Activated naive CD4-positive, alpha-beta T cell treated with anti-CD3 and anti-CD28 coated beads for 36 hours (primary cell): ENCODE measurements around the gene VMP1. TPM values are rescaled to one million over a fixed set of nuclear protein-coding genes. Genes with fewer than 3 reads are reported as not detected.
"Not testable (repeated sequence)": the region's sequence is repeated elsewhere in the genome, so short reads cannot be mapped to it uniquely, and the experiment has no call there.

Experiments used
- CTCF ChIA-PET: fragments of 350-600 bp; sonication (Branson Sonifier 250); formaldehyde crosslinking; loops from one replicate; lab custom pipeline; 2021; ENCODE audit warnings: antibody characterized with exemption; lab: Charles Lee
- DNase-seq: peaks from one replicate; pipeline ENCODE4 v3.0.0-alpha.2; 2020
- H3K27ac Mint-ChIP-seq: one replicate; pipeline ENCODE4 v1.8.0; 2021; ENCODE audit warnings: mild to moderate bottlenecking, mixed read lengths
- H3K27me3 Mint-ChIP-seq: one replicate; pipeline ENCODE4 v1.8.0; 2021; ENCODE audit warnings: low read depth, mixed read lengths
- H3K36me3 Mint-ChIP-seq: one replicate; pipeline ENCODE4 v1.8.0; 2021; ENCODE audit warnings: low read depth, mixed read lengths
- H3K4me1 Mint-ChIP-seq: one replicate; pipeline ENCODE4 v1.8.0; 2021; ENCODE audit warnings: low read depth, mixed read lengths
- H3K4me3 Mint-ChIP-seq: one replicate; pipeline ENCODE4 v1.8.0; 2021; ENCODE audit warnings: mild to moderate bottlenecking, moderate library complexity, mixed read lengths
- H3K9me3 Mint-ChIP-seq: one replicate; pipeline ENCODE4 v1.8.0; 2021; ENCODE audit warnings: mixed read lengths
- intact Hi-C: fragments of 100-400 bp; cut with micrococcal nuclease; formaldehyde crosslinking; loops from one replicate; pipeline ENCODE4 v1.15.1; 2023
- total RNA-seq, 2 experiments: library from RNA; stranded (reverse); gene quantifications; one replicate each; pipeline ENCODE4 v1.2.3, GENCODE V29; 2021

The VMP1 gene
- total RNA-seq, 2 experiments from 2014 or later, result 423 to 438 TPM

DNA sequence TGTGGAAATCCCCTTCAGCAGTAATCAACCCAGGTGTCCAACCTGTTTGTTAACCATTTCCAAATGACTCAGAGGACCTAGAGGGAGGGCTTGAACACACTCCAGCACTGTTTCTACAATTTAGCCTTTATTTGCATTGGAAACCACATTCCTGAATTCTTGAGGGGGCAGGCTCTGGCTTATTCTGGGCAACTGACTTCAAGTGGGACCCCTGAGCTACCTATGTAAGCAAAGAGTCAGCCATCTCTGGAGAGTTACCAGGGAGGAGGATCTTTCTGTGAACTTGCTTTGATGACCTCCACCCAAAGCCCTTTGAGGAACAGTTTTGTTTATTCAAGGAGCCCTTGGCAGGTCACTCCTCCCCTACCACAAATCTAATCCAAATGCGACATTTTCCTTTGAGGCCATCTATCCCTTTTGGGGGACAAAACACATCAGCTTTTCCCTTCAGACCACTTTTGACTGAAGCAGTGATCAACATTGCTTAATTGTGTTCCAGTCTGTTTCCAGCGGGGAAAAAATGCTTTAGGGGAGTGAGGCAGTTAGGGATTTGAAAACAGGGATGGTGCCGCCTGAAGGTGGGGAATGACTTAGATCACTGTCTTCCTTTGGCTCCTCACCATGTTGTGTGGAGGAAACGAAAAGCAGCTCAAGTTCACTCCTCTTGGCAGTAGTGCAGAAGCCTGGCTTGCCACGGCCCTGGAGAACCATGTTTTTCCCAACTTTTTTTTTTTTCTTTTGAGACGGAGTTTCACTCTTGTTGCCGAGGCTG is 139.1 kb downstream of the VMP1 start:
- Mint-ChIP-seq H3K27me3 (no peaks in the 10 kb centered on the region), H3K36me3 (peaks cover 21% of the 10 kb centered on the region), H3K4me3 (peak overlapping the region; percentile 28), H3K27ac (peak overlapping the region; percentile 100), H3K9me3 (no peaks in the 10 kb centered on the region), H3K4me1 (peaks cover 76% of the 10 kb centered on the region)
- intact Hi-C loops, result loop anchor here (1.0 to 5.0 kb wide), 2 partner anchors 92 to 229 kb away; partner anchors contain the start of gene CLTC
- CTCF ChIA-PET, result interaction anchor here (0.6 to 5.1 kb wide), 9 partner anchors 11 to 101 kb away, joined by 3 to 49 read pairs (median 4); no protein-coding TSS in a partner anchor
- peak; percentile 53 for DNase-seq

DNA sequence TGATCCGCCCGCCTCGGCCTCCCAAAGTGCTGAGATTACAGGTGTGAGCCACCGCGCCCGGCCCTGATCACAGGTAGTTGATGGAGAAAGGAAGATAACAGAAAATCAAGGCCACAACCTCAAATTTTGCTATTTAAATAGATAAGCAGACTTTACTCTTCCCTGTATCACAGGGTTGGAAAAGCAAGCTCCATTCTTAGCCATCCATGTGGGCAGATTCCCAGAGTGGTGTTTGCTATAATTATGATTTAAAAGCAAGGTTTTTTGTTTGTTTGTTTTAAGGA is 140.9 kb downstream of the VMP1 start:
- H3K27me3 Mint-ChIP-seq, result no peaks in the 10 kb centered on the region
- H3K4me3 Mint-ChIP-seq, result no peak overlapping the region
- intact Hi-C loops, result loop anchor here (5.0 kb wide), 1 partner anchor 231 kb away; the partner anchor contains the start of gene CLTC
- CTCF ChIA-PET, result interaction anchor here (0.6 to 5.1 kb wide), 6 partner anchors 9 to 117 kb away, joined by 3 to 49 read pairs (median 6); no protein-coding TSS in a partner anchor
- H3K9me3 Mint-ChIP-seq, result no peaks in the 10 kb centered on the region
- no peak for DNase-seq
- peaks cover 5% of the 10 kb centered on the region for H3K36me3 Mint-ChIP-seq
- H3K27ac Mint-ChIP-seq, result peak overlapping the region; percentile 88
- H3K4me1 Mint-ChIP-seq, result peaks cover 82% of the 10 kb centered on the region

GRCh38 chr17:59848778-59849177 is 141.3 kb downstream of the VMP1 start:
- intact Hi-C loops, result loop anchor here (5.0 kb wide), 1 partner anchor 231 kb away; the partner anchor contains the start of gene CLTC
- Mint-ChIP-seq H3K27ac (peak overlapping the region; percentile 88), H3K4me3 (peak overlapping the region; percentile 13), H3K36me3 (peaks cover under 1% of the 10 kb centered on the region), H3K4me1 (peaks cover 82% of the 10 kb centered on the region), H3K27me3 (no peaks in the 10 kb centered on the region), H3K9me3 (no peaks in the 10 kb centered on the region)
- CTCF ChIA-PET, result interaction anchor here (0.6 to 5.1 kb wide), 5 partner anchors 9 to 101 kb away, joined by 3 to 49 read pairs (median 8); no protein-coding TSS in a partner anchor
- peak; percentile 80 for DNase-seq

DNA sequence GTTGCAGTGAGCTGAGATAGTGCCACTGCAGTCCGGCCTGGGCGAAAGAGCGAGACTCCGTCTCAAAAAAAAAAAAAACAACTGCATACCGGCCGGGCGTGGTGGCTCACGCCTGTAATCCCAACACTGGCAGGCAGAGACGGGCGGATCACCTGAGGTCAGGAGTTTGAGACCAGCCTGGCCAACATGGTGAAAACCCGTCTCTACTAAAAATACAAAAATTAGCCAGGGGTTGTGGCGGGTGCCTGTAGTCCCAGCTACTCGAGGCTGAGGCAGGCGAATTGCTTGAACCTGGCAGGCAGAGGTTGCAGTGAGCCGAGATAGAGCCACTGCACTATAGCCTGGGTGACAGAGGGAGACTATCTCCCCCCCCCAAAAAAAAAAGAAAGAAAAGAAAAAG is 142.9 kb downstream of the VMP1 start:
- H3K4me3 Mint-ChIP-seq, H3K27ac Mint-ChIP-seq, intact Hi-C loops, H3K36me3 Mint-ChIP-seq, DNase-seq, H3K9me3 Mint-ChIP-seq, H3K27me3 Mint-ChIP-seq: not testable (repeated sequence)
- H3K4me1 Mint-ChIP-seq, result peaks cover 72% of the 10 kb centered on the region
- CTCF ChIA-PET, result interaction anchor here (2.2 to 5.1 kb wide), 2 partner anchors 9 to 97 kb away, joined by 11 to 49 read pairs; no protein-coding TSS in a partner anchor

GRCh38 chr17:59851439-59852375 is 144.3 kb downstream of the VMP1 start:
- Mint-ChIP-seq H3K27ac (peak overlapping the region; percentile 51), H3K4me1 (peaks cover 63% of the 10 kb centered on the region), H3K36me3 (no peaks in the 10 kb centered on the region), H3K27me3 (no peaks in the 10 kb centered on the region), H3K9me3 (no peaks in the 10 kb centered on the region), H3K4me3 (no peak overlapping the region)
- intact Hi-C loops, result loop anchor here (2.0 kb wide), 1 partner anchor 145 kb away; the partner anchor contains the start of genes PTRH2 and VMP1
- DNase-seq, result no peak
- CTCF ChIA-PET, result interaction anchor here (0.6 to 0.7 kb wide), 3 partner anchors 63 to 387 kb away, joined by 3 read pairs; no protein-coding TSS in a partner anchor

DNA sequence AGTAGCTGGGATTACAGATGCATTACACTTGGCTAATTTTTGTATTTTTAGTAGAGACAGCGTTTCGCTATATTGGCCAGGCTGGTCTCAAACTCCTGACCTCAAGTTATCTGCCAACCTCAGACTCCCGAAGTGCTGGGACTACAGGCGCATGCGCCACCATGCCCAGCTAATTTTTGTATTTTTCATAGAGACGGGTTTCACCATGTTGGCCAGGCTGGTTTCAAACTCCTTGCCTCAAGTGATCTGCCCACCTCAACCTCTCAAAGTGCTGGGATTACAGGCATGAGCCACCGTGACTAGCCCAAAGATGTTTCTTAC is 145.4 kb downstream of the VMP1 start:
- intact Hi-C loops, result loop anchor here (1.0 to 2.0 kb wide), 3 partner anchors 8 to 146 kb away; partner anchors contain the start of genes PTRH2 and VMP1
- not testable (repeated sequence) for H3K27me3 Mint-ChIP-seq, H3K4me3 Mint-ChIP-seq, H3K9me3 Mint-ChIP-seq, H3K36me3 Mint-ChIP-seq, DNase-seq
- Mint-ChIP-seq H3K27ac (peak overlapping the region; percentile 77), H3K4me1 (peaks cover 59% of the 10 kb centered on the region)
- CTCF ChIA-PET, result interaction anchor here (1.6 to 1.8 kb wide), 2 partner anchors 15 to 105 kb away, joined by 6 to 10 read pairs; no protein-coding TSS in a partner anchor

- peaks cover 57% of the 10 kb centered on the region for H3K4me1 Mint-ChIP-seq
Measured at GRCh38 chr17:59853168-59853918, 145.9 kb downstream of the VMP1 start.

DNA sequence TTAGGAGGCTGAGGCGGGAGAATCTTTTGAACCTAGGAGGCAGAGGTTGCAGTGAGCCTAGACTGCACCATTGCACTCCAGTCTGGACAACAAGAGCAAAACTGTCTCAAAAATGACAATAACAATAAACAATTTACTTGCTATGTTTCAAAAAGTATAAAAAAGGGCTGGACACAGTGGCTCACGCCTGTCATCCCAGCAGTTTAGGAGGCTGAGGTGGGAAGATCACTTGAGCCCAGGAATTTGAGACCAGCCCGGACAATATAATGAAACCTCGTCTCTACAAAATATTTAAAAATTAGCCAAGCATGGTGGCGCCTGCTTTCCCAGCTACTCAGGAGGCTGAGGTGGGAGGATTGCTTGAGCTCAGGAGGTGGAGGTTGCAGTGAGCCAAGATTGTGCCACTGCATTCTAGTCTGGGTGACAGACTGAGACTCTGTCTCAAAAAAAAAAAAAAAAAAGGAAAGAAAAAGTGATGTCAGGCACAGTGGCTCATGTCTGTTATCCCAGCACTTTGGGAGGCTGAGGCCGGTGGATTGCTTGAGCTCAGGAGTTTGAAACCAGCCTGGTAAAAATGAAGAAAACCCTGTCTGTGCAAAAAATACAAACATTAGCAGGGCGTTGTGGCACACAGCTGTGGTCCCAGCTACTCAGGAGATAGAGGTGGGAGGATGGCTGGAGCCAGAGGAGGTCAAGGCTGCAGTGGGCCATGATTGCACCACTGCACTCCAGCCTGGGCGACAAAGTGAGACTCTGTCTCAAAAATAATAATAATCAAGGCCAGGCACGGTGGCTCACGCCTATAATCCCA is 146.7 kb downstream of the VMP1 start:
- peaks cover 53% of the 10 kb centered on the region for H3K4me1 Mint-ChIP-seq
- H3K27ac Mint-ChIP-seq, H3K4me3 Mint-ChIP-seq, DNase-seq, H3K9me3 Mint-ChIP-seq, H3K27me3 Mint-ChIP-seq, H3K36me3 Mint-ChIP-seq: not testable (repeated sequence)
- intact Hi-C loops, result loop anchor here (1.0 to 2.0 kb wide), 3 partner anchors 9 to 147 kb away; partner anchors contain the start of genes PTRH2 and VMP1
- CTCF ChIA-PET, result interaction anchor here (0.7 to 1.8 kb wide), 4 partner anchors 15 to 106 kb away, joined by 4 to 10 read pairs (median 6); no protein-coding TSS in a partner anchor

More at GRCh38 chr17:59853168-59853918, 145.9 kb downstream of the VMP1 start:
- Mint-ChIP-seq H3K27ac (peak overlapping the region; percentile 77), H3K27me3 (no peaks in the 10 kb centered on the region), H3K9me3 (no peaks in the 10 kb centered on the region), H3K4me3 (peak overlapping the region; percentile 4), H3K36me3 (no peaks in the 10 kb centered on the region)
- intact Hi-C loops, result loop anchor here (1.0 to 2.0 kb wide), 3 partner anchors 8 to 147 kb away; partner anchors contain the start of genes PTRH2 and VMP1
- CTCF ChIA-PET, result interaction anchor here (0.7 to 1.8 kb wide), 3 partner anchors 16 to 105 kb away, joined by 4 to 10 read pairs (median 6); no protein-coding TSS in a partner anchor
- DNase-seq, result peak; percentile 86

GRCh38 chr17:59856859-59857794 is 149.7 kb downstream of the VMP1 start:
- Mint-ChIP-seq H3K4me3 (no peak overlapping the region), H3K27ac (no peak overlapping the region), H3K36me3 (peaks cover 5% of the 10 kb centered on the region), H3K9me3 (no peaks in the 10 kb centered on the region), H3K27me3 (no peaks in the 10 kb centered on the region), H3K4me1 (peaks cover 42% of the 10 kb centered on the region)
- no peak for DNase-seq
- intact Hi-C loops, result no loop called here
- CTCF ChIA-PET, result interaction anchor here (0.7 to 1.3 kb wide), 3 partner anchors 9 to 72 kb away, joined by 4 to 5 read pairs (median 4); no protein-coding TSS in a partner anchor
